Measurements from ENCODE around the gene RSPO3. TPM values are rescaled to one million over a fixed set of nuclear protein-coding genes. Genes with fewer than 3 reads are reported as not detected.

Gene RSPO3
- total and polyA plus RNA-seq, 2 of the 4 experiments (the other 2 are of a cell fraction) = not detected

- Histone ChIP-seq H4K91ac (ENCODE audit: insufficient read depth, low read depth, low read length) (no peak overlapping the region), H3K9me1 (ENCODE audit: insufficient read depth, low read length) (no peaks in the 10 kb centered on the region), H2BK120ac (ENCODE audit: low read depth, low read length) (no peak overlapping the region), H2AFZ (replicated peaks; ENCODE audit: low read length, poor library complexity) (no peak overlapping the region), H3K4me2 (ENCODE audit: low read depth, low read length) (no peak overlapping the region), H2BK20ac (ENCODE audit: low read depth, low read length) (no peak overlapping the region), H3K23ac (ENCODE audit: low read depth, low read length) (no peak overlapping the region), H3K4me3 (ENCODE audit: insufficient read depth, low read depth, low read length) (no peak overlapping the region), H3K79me1 (ENCODE audit: low read depth in 1 of 2, low read length in 2 of 2) (no peaks in the 10 kb centered on the region), H2AK5ac (ENCODE audit: low read depth, low read length) (no peak overlapping the region), H4K8ac (ENCODE audit: low read depth in 2 of 2, low read length in 2 of 2) (no peak overlapping the region), H3K4ac (ENCODE audit: low read depth, low read length) (no peak overlapping the region), H2BK15ac (ENCODE audit: low read depth, low read length) (no peak overlapping the region), H2BK5ac (ENCODE audit: low read depth, low read length, poor library complexity, severe bottlenecking) (no peak overlapping the region), H3K14ac (replicated peaks; ENCODE audit: low read depth, low read length) (no peak overlapping the region), H3K4me1 (ENCODE audit: control insufficient read depth, insufficient read depth, low read length) (no peaks in the 10 kb centered on the region), H3K27me3 (ENCODE audit: control insufficient read depth, insufficient read depth, low read length) (no peaks in the 10 kb centered on the region), H3K36me3 (ENCODE audit: control insufficient read depth, insufficient read depth, low read length) (no peaks in the 10 kb centered on the region), H3K56ac (ENCODE audit: extremely low read depth, insufficient read depth, low read length) (no peak overlapping the region), H3K18ac (ENCODE audit: low read depth, low read length) (no peak overlapping the region), H3K9me3 (ENCODE audit: control insufficient read depth, insufficient read depth, low read length) (no peaks in the 10 kb centered on the region), H4K5ac (ENCODE audit: low read depth, low read length) (no peak overlapping the region), H3K27ac (ENCODE audit: insufficient read depth, low read length) (no peak overlapping the region), H2AK9ac (replicated peaks; ENCODE audit: low read depth, low read length, poor library complexity) (no peak overlapping the region), H3K9ac (ENCODE audit: low read depth, low read length) (no peak overlapping the region), H4K20me1 (ENCODE audit: insufficient read depth, low read length) (no peaks in the 10 kb centered on the region)
- ChIA-PET POLR2A (ENCODE audit: unreplicated experiment) (no interaction called here), CTCF (interaction anchor here (0.6 kb wide), 1 partner anchor 21 kb away, joined by 3 read pairs; no protein-coding TSS in a partner anchor)
- dilution Hi-C loops (cut with HindIII; ENCODE audit: low sequenced_read_pairs, unreplicated experiment) (no loop called here), intact Hi-C loops (cut with micrococcal nuclease) (no loop called here), in situ Hi-C loops (cut with MboI; ENCODE audit: low sequenced_read_pairs) (no loop called here)
- TF ChIP-seq MAFK (IDR thresholded peaks at IDR 0.05; ENCODE audit: low read depth, low read length) (peak; percentile 61), NFE2L2 (IDR thresholded peaks at IDR 0.05; ENCODE audit: low read depth, low read length) (no peak)
- WGBS, 2 experiments (ENCODE audit: extremely low coverage in 2 of 2, insufficient read length in 1 of 2) = no CpG with 5 or more reads among the region's 2 CpGs
- no TSS peak for BruUV-seq (replicated peaks)
- no peak for ATAC-seq (ENCODE audit: low read depth)
- no peak for DNase-seq
These were observed 98.6 kb downstream of the RSPO3 start for GRCh38 chr6:127216810-127217789.

Data from IMR-90 (cell line).